NCI-H2171 treated with DMSO at 0.1 percent for 48 hours (cell line): ENCODE data around the gene IPCEF1.
"Not testable (repeated sequence)": the region's sequence is repeated elsewhere in the genome, so short reads cannot be mapped to it uniquely, and the experiment has no call there.

ENCODE experiments used
- DNase-seq: peaks from one replicate; lab custom pipeline; 2025; lab: John Stamatoyannopoulos, UW

Gene IPCEF1

GRCh38 chr6:154246723-154247118 lies 109.9 kb downstream of the IPCEF1 start:
- DNase-seq: no peak

- no peak for DNase-seq
These were observed 111.1 kb downstream of the IPCEF1 start for GRCh38 chr6:154245506-154245905.

GRCh38 chr6:154243793-154244750 lies 112.5 kb downstream of the IPCEF1 start:
- DNase-seq: no peak

GRCh38 chr6:154242617-154243357 lies 113.8 kb downstream of the IPCEF1 start:
- DNase-seq: no peak

- DNase-seq: no peak
These were observed 115.0 kb downstream of the IPCEF1 start for GRCh38 chr6:154241581-154241980.

GRCh38 chr6:154241061-154241460 lies 115.5 kb downstream of the IPCEF1 start:
- not testable (repeated sequence) for DNase-seq

GRCh38 chr6:154239392-154239791 lies 117.2 kb downstream of the IPCEF1 start:
- DNase-seq: no peak

- no peak for DNase-seq
These were observed 117.8 kb downstream of the IPCEF1 start for GRCh38 chr6:154238831-154239230.

GRCh38 chr6:154236646-154237301 lies 119.8 kb downstream of the IPCEF1 start:
- DNase-seq: no peak

GRCh38 chr6:154234019-154234772 lies 122.4 kb downstream of the IPCEF1 start:
- DNase-seq: no peak

- DNase-seq: no peak
These were observed 123.2 kb downstream of the IPCEF1 start for GRCh38 chr6:154233383-154233782.

- DNase-seq: no peak
These were observed 124.3 kb downstream of the IPCEF1 start for GRCh38 chr6:154232013-154232910.

- DNase-seq: no peak
These were observed 125.5 kb downstream of the IPCEF1 start for GRCh38 chr6:154230910-154231595.

- DNase-seq: no peak
These were observed 126.2 kb downstream of the IPCEF1 start for GRCh38 chr6:154230393-154230792.

- no peak for DNase-seq
These were observed 126.8 kb downstream of the IPCEF1 start for GRCh38 chr6:154229786-154230185.

- no peak for DNase-seq
These were observed 128.1 kb downstream of the IPCEF1 start for GRCh38 chr6:154228521-154228905.

GRCh38 chr6:154227862-154228520 lies 128.6 kb downstream of the IPCEF1 start:
- no peak for DNase-seq

GRCh38 chr6:154226461-154226860 lies 130.1 kb downstream of the IPCEF1 start:
- no peak for DNase-seq

- no peak for DNase-seq
These were observed 133.3 kb downstream of the IPCEF1 start for GRCh38 chr6:154223296-154223695.

- DNase-seq: no peak
These were observed 133.9 kb downstream of the IPCEF1 start for GRCh38 chr6:154222716-154223115.
